HG02759 (cell line): Measurements from ENCODE around the gene LYG2.
"Not testable (repeated sequence)": the region's sequence is repeated elsewhere in the genome, so short reads cannot be mapped to it uniquely, and the experiment has no call there.

Experiments
- ATAC-seq: cut with Tn5 transposase; IDR thresholded peaks from one replicate; pipeline ENCODE4 v1.9.1; 2021; ENCODE audit warnings: mild to moderate bottlenecking, moderate library complexity; ENCODE audit not compliant: unreplicated experiment

Gene LYG2

GRCh38 chr2:99201959-99202678 is 53.3 kb downstream of the LYG2 start:
- ATAC-seq: no peak

- ATAC-seq: no peak
Observed at GRCh38 chr2:99200076-99200800, 55.2 kb downstream of the LYG2 start.

- no peak for ATAC-seq
Observed at GRCh38 chr2:99198103-99198841, 57.2 kb downstream of the LYG2 start.

GRCh38 chr2:99192364-99192763 is 63.1 kb downstream of the LYG2 start:
- not testable (repeated sequence) for ATAC-seq
